ENCODE results near the gene IGSF9B.
A peak's percentile ranks its signal among the peaks of the same experiment; 100 is the strongest.

Gene IGSF9B

DNA sequence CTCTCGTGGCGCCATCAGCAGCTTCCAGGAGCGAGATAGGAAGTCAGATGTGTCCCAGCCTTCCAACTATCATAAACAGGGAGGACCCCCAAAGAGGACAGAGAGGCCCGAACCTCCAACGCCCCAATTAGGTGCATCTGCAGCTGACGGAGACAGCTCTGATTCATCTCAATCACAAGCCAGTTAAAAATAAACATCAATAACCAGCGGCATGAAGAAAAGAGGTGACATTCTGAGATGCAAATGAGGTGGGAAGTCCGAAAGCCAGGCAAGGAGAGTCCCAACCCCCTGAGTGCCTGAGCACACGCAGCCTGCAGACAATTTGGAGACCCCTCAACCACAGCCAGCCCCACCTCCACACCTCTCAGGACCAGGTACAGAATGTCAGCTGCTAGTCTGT lies 28.1 kb upstream of the IGSF9B start:
- DNase-seq: no peak

DNA sequence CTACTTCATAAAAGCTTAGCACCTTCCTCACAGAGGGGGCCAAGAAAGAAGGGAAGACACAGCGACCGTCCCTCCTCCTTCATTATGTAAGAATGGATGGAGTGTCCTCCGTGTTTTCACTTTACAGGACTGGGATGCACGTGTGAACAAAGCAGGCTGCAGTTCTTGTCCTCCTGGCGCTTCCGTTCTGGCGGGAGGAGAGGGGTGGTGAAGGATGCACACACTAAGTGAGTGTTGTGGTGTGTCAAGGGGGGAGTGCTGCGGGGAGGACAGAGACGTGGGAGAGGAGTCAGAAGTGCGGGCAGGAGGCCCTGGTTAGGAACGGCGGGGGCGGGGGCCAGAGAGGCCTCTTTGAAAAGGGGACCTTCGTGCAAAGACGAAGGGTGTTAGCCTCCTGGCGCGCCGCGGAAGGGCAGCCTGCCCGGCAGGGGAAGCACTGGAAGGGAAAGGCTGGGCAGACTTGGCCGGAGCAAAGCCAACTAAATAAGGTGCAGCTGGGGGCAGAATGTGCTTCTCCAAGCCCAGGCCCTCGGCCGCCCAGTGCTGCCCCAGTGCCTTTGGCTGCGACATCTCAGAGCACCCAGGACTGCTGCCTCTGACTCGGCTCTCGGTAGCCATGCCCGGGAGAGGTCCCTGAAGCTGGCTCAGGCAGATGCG lies 27.0 kb upstream of the IGSF9B start:
- no peak for DNase-seq

DNA sequence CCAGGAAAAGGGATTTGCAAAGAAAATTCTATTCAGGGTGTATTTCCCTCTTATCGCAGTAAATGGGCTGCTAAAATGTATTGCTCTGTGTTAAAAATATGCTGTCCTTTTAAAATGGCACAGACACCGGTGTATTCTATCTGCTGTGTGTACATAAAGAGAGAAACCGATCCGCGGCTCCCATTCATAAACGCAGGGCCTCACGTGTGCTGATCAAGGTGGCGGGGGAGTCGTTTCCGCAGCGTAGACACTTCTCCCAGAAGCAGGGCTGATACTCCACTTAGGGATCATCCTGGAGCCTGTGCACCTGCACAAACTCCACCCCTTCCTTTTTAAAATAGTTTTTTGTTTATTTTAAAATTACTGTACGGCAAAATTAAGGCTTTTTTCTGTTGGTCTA lies 26.1 kb upstream of the IGSF9B start:
- no peak for DNase-seq

DNA sequence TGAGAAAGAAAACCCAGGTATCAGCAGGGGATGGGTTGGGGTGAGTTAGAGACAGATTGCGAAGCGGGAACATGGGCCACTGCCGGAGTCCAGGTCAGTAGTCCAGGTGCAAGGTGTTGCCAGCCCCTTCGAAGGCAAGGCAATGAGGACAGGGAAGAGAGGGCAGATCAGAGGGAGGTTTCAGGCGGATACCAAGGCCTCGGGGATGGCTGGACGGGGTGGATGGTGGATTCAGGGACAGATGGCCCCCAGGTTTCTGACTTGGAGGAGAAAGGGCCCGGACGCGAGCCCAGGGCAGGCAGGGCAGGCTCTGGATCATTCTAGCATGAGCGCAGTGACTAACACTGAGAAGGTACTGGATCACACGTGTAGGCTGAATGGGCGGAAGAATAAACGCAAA lies 25.4 kb upstream of the IGSF9B start:
- DNase-seq: no peak

DNA sequence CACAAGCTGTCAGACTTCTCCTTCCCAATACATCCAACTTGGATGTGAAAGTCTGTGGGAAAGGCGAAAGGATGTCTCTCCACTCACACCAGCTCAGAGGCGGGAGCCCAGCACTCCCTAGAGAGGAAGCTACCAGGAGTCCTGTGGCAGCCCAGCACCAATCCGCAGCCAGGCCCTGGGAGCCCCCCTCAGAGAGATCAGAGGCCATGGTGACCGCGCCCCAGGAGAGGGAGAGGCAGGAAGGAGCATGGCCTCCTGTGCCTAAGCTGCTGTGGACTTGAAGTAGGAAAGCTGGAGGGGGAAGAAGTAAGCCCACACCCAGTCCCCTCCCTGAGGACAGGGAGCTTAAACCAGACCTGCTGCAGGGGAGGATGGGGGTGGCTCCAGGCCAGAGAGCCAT lies 24.4 kb upstream of the IGSF9B start:
- DNase-seq: no peak

DNA sequence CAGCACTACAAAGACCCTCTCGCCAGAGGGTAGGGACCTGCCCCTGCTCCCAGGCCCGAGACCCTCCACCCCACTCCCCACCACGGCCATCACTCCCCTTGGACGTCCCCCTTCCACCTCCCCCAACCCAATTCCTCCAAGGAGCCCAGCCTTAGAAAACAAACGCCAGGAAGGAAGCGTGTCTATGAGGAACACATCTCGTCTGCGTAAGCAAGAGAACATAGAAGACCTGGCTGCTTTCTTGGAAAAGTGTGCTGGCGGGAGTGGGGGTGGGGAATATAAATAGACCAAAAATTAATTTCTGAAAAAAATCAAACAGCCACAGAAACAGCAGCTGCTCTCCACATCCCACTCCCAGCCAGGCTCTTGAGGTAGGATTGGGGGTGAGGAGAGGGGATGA lies 23.9 kb upstream of the IGSF9B start:
- no peak for DNase-seq

DNA sequence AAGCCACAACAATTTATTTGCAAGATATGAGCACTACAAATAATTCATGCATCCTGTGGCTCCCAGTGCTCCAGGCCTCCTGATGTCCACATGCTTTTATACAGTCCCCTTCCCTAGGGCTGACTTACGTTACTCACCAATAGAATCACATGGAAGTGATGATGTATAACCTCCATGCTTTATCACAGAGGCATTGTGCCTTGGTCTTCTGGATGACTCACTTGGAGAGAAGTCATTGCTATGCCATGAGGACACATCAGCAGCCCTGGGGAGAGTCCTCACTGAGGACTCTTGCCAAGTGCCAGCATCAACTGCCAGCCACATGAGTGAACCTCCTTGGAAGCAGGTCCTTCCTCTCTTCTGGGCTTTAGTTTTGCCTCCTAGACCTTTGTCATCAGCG lies 22.0 kb upstream of the IGSF9B start:
- no peak for DNase-seq

DNA sequence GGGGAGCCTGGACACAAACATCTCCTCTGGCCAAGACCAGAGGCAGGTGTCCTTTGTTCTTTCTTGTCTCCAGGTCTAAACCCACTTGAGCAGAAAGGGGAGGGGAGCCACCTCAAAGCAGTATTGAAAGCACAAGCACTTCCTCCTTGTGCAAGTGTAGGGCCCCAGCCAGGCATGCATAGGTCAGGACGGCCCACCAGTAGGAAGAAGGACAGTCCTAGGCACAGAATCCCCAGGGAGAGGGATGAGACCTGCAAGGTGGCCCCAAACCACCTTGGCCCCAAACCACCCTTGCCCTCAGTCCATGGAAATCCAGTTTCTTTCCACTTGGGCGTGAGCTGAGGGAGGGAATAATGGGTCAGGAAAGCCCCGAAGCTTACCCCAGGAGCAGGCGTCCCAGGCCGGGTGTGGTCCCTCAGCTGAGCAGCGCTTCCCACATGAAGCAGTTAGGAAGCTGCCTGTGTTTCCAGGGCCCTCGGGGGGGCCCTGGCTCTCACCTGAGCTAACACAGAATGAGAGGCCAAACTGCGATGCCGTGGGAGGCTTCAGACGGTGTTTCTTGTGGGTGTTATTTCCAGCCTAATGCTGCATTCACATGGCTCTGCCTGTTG lies 20.4 kb upstream of the IGSF9B start:
- DNase-seq: no peak

DNA sequence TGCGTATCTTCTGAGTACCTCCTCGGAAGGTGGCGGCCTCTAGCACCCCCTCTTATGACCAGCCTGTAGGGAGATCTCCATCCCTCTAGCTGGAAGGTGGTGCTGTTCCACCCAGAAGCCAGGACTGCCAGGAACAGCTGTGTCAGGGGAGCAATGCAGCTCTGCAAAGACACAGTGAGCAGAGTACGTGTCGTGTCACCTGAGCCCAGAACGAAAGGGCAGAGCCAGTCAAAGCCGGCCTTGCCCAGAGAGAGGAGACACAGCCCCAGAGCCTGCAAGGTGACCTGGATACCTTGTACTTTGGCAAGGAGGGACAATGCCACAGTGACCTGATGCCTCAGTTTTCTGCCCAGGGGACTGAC lies 18.7 kb upstream of the IGSF9B start:
- no peak for DNase-seq

DNA sequence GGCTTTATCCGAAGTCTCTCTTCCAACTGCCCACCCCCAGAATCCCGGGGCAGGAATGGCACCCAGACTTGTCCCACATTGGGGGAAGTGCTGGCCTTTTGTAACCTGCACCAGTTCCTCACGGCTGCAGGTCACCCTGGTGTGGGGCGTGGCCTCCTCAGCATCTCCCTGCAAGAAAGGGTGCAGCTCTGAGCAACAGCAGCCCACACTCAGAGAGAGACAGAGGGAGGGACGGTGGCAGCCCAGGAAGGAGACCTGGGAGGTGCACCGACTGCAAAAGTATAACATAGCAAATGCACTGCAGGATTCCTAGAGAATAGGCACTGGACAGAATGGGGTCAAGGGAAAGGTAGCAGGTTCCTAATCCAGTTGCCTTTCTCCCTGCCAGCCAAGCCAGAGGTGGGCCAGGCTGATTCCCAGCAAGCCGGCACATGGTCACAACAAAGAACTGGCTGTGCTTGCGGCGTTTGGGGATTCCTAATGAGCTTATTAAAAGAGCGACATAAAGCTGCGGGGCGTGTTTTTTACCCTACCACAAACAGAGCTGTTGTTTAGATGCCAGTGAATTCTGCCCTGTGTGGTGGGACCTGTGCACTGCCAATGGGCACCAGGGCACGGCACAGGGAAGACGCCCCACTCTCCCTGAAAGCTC lies 18.2 kb upstream of the IGSF9B start:
- no peak for DNase-seq

DNA sequence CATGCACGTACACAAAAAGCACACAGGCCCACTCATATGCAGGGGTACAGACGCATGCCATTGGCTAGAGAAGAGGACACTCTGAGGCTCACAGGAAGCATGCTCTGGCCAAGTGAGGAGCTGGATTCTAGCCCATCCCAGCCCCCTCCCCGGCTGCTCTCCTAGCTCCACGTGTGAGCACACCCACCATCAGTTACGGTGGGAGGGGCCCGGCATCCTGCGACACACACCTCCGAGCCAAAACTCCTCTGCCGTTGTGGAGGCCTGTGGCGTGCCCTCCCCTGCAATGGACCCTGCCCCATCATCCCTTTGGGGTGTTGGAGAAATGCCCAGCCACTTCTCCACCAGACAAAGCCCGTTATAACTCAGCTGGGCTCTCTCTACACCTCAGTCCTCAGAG lies 15.1 kb upstream of the IGSF9B start:
- DNase-seq: no peak

DNA sequence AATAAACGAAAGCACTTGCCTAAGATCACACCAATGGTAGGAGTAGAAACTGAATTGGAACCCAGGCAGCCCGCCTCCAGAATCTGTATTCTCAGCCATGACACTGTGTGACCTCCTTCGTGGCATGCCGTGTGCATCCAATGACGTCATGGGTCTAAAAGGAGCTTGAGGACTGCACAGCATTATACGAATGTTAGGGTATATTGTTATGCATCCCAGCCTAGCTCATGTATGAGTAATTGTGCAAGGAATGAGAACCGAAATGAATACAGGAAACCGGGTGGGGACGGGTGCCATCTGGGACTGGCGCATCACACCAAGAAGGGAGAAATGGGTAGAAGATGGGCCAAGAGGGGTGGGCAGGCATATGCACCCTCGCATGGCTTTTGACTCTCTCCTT lies 12.3 kb upstream of the IGSF9B start:
- DNase-seq: no peak

DNA sequence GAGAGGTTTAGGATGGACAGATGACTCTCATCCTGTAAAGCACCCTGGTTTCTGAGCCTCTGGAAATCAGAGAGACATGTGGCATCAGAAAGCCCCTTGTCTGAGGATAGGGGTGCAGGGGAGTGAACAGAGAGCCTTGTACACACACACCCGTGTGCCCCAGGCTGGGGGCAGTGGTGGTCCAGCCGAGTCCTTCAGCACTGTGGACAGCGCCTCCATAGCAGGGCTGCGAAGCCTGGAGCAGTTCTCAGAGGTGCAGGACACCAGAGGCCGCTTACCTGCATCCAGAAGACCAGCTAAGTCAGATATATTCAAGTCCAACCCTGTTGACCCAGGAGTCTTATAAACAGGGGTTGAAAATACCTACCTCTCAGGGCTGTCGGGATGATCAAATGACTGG lies 11.5 kb upstream of the IGSF9B start:
- DNase-seq: no peak

DNA sequence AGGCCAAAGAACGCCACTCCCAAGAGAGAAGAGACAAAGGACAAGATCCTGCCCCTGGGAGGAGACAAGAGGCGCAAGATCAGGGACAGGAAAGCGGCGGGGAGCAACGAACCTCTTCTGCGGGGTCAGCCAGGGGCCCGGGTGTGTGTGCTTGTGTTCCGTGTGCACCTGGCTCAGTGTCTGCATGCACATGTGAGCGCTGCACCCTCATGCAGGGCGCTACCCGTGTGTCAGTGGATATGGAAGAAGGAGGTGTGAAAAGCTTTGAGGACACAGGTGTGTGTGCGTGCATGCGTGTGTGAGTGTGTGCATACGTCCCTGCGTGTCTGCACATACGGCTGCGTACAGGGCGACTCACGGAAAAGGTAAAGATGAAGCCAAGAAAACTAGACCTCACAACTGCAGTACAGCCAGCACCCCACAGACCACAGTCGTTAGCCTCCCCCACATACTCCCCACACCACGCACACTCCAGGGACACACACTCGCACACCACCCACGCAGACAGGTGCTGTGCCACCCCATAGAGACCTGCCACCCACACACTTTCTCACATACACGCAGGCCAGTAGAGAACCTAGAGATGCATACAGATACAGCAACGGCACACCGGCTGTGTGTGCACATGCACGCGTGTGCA lies 11.0 kb upstream of the IGSF9B start:
- no peak for DNase-seq

DNA sequence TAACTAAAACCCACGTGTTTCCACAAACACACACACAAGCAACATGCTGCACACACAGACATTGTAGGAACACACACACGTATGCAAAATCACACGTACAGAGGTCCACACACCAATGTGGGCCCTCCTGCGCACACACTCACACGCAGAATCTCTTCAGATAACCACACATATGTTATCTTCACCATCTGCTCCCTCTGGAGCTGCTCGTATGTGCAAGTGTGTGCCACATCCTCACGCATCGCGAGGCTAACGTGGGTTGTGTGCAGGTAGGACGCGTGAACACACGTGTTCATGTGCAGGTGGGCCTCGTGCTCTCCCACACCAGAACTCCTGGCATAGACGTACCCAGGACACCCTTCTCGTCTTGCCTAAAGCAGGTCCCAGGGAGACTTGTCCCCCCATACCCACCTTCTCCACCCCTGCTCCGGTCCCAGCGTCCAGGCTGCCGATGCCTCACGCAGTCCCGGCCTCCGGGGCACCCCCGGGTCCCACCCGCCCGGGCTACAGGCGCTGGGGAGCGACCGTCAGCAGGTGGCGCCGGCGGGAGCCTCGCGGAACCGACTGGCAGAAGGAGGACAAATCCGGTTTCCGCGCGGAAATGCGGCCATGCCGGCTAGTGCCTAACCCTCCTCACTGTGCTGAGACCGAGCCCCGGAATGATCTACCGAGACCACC lies 10.3 kb upstream of the IGSF9B start:
- peak; percentile 45 for DNase-seq

DNA sequence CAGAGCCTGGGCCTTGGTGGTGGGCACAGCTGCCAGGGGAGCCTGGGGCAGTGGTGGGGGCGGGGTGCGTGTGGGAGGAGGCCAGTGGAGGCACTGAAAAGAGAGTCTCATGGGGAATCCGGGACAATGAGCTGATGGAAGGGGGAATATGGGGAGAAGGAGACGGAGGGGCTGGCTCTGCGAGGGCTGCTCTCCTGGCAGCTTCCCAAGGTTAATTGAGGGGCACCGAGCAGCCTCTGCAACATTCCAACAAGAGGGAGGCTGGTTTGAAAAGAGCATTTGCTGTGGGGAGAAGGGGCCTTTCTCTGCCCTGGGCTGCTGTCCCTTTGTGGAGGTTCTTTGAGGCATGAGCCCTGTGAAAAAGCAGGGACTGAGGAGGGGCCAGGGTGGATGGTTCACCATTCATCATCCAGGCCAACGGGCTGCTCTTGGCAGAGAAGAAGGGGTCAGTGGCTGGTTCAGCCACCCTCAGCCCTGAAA lies 9.4 kb upstream of the IGSF9B start:
- DNase-seq: no peak

DNA sequence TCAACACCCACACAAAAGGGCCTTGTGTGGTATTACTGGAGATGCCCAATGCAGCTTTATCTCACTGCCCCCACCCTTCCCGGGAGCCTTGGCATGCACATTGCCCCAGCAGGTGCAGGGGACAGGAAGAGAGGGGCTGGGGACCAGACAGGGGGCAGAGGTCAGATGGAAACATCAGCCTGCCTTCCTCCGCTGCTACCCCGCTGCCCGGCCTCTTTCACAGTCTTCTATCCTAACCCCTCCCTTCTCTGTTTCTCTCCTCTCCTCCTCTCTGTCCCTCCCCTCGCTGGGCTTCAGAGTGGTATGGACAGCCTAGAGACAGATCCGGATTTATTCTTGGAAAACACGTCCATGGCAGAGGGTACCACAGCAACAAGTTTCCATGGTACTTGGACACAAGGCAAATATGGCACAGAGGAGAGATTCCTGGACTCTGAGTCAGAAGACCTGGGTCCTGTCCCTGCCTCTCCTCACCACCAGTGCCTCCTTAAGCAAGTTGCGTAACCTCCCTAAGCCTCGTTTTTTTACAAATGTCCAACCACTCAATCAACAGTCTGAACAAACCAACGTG lies 8.3 kb upstream of the IGSF9B start:
- no peak for DNase-seq

DNA sequence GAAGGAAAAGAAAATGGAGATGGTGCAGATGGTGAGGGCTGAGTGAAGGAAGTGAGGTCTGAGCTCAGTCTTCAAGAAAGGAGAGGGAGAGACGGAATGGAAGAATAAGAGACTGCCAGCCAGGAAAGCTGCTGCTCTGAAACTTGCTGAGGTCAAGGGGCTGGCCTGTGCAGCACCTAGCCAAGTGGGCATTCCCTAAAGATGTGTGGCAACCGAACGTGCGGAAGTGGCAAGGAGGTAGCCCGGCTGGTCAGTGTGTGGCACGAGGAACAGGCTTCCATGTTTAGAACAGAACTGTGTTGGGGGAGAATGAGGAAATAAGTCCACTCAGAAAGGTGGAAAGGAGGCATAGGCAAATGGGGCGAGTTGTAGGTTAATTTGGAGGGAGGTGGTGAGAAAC lies 7.6 kb upstream of the IGSF9B start:
- no peak for DNase-seq

DNA sequence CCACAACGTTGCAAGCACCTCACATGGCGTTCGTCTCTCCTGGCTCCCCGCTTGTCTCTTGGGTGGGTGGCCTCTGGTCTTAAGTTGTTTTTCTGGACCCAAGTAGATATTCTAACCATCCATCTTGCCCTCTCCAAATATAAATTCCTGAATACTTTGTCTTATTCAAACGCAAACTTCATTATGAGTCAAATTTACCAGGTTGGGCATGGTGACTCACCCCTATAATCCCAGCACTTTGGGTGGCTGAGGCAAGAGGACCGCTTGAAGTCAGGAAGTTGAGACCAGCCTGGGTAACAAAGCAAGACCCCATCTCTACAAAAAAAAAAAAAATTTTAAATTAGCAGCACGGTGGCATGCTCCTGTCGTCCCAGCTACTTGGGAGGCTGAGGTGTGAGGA lies 5.1 kb upstream of the IGSF9B start:
- DNase-seq: no peak

DNA sequence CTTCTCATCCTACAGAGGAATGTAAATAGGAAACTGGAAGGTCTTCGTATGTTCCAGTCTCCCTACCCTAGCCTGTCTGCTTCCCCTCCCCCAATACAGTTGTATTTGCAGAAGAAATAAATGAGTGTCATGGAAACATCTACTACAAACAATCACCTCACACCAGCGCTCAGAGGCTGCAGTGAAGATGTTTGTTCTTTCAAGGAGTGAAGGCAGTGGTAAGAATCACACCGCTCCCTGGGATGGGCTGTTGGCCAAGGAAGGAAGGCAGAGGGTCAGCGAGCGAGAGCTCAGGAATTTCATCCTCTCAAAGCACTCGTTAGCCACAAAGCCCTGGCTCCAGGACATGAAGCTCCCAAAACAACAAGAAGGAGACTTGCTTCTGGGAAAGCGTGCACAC lies 1.1 kb upstream of the IGSF9B start:
- DNase-seq: no peak

DNA sequence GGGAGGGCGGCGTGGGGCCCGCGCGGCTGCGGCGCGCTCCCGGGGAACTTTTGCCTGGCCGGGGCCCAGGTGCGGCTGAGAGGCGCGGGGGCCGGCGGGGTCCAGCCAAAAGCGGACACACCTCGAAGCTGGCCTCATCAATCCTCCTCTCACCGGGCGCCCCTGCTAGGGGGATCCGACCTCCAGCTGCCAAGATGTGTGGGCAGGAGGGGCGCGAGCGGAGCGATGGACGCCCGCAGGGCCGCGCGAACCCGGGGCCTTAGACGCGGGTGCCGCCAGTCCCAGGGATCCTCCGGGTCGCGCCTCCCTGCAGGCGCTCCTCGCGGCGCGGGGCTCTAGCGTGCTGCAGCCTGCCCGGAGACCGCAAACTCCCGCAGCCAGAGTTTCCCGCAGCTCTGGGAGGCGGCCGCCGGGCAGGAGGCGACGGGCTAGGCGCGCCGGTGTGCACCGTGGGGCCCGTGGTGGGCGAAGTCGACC lies 785 bp downstream of the IGSF9B start:
- DNase-seq: no peak

DNA sequence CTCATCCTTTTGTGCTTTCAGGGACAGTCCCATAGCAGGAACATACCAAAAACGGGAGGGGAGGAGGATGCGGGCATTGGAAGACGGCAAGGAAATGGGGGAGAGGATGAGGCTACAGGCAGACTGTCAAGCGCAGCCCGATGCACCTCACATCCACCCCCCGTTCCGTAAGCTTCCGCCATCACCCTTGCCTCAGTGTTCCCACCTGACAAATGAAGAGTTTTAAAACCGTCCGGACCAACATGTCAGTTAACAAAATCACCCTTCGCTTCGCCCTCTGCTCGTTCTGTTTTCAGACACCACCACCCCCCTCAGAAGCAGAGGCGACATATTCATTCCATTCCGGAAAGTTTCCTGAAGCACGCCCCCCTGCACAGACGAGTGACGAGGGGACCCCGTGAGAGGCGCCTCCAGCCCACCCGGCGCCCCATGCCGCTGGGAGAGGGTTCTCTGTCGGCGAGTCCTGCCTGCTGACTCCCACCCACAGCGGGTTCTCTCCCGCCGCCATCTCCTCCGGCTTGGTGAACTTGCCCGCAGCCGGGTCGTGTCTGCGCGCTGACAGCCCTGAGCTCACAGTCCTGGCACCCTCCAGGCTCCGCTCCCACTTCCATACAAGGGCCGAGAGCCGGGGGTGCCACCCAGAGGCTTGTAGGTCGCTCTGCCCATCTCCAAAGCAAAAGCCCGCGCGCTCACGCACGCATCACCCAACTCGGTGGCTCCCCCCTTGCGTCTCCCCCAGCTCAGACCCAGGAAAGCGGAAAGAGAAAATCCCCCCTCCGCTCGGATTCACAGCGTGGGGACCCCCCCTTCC lies 1.5 kb downstream of the IGSF9B start:
- no peak for DNase-seq
